IPS-NIHi7 (cell line): ENCODE measurements around the gene DELE1.
"Not testable (repeated sequence)": the region's sequence is repeated elsewhere in the genome, so short reads cannot be mapped to it uniquely, and the experiment has no call there.

Experiments used
- DNase-seq: peaks from one replicate; pipeline ENCODE4 v3.0.0; 2012; ENCODE audit warnings: mixed read lengths; ENCODE audit errors: extremely low spot score

DELE1 gene

DNA sequence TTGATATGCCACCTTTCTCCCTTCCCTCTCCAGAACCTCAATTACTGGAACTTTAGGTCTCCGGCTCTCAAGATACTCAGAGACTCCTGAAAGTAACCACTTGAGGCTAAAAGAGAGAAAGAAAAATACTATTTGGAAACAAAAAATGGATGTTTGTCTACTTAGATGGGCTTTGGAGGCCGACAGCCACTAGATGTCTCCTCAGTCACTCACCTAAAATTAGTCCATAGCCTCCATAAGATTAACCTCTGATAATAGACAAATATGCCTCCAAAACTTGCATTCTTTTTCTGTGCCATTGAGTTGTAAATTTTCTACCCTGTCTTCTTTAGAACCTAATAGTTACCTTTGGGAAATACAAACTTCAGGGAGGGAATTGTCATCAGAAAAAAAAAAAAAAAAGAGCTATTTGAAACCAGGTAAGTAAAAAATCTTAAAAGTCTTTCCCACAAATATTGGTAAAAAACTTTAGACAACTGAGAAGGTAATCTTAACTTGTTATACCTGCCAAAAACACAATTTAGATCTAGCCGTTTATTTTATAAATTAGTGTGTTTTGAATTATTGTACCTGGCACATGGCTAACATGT is 34.3 kb upstream of the DELE1 start:
- DNase-seq: no peak

DNA sequence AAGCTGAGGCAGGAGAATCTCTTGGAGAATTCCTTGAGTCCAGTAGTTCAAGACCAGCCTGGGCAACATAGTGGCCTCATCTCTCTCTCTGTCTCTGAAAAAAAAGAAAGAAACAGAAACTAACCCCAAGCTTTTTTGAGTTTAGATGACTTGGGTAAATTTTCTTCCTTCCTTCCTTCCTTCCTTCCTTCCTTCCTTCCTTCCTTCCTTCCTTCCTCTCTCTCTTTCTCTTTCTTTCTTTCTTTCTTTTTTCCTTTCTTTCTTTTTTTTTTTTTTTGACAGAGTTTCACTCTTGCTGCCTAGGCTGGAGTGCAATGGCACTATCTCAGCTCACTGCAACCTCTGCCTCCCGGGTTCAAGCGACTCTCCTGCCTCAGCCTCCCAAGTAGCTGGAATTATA is 33.2 kb upstream of the DELE1 start:
- not testable (repeated sequence) for DNase-seq

DNA sequence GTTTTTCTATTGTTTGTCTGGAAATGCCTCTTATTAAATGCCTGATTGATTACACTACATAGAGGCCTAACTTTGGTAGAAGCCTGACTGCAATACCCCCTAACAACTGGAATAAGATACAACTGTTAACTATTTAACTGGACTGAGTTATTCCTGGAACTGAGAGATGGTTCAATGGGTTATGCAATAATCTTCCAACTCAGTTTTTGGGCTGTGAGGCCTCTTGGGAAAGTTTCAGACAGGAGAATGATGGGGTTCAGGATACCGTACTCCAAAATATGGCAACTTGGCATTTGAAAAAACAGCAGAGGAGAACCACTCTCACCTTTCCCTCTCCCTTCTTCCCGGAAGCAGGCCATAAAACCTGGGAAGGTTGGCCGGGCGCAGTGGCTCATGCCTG is 26.2 kb upstream of the DELE1 start:
- no peak for DNase-seq

DNA sequence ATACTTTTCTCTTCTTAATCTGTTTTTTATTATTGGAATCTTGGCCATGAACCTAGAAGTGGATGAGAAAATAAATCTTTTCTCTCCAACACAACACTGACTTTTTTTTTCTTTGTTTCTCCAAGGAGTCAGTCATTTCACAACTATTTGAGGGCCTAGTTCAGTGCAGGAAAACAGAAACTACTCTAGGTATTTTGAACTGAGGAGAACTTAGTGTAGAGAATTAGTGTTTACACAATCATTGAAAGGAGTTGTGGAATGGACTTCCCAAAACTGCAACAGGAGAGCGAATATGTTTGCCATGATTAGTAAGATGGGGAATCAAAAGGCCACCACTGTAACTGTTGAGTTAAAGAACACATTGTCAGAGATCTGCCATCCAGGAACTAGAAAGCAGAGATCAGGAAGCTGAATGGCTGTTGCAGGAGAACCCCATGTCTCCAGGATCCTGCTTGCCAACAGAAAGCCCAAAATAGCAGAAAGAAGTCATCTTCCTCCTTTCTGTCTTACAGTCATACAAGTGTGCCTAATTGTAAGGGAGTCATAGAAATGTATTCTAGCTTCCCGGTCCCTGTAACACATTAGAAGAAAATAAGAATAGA is 25.1 kb upstream of the DELE1 start:
- DNase-seq: no peak

DNA sequence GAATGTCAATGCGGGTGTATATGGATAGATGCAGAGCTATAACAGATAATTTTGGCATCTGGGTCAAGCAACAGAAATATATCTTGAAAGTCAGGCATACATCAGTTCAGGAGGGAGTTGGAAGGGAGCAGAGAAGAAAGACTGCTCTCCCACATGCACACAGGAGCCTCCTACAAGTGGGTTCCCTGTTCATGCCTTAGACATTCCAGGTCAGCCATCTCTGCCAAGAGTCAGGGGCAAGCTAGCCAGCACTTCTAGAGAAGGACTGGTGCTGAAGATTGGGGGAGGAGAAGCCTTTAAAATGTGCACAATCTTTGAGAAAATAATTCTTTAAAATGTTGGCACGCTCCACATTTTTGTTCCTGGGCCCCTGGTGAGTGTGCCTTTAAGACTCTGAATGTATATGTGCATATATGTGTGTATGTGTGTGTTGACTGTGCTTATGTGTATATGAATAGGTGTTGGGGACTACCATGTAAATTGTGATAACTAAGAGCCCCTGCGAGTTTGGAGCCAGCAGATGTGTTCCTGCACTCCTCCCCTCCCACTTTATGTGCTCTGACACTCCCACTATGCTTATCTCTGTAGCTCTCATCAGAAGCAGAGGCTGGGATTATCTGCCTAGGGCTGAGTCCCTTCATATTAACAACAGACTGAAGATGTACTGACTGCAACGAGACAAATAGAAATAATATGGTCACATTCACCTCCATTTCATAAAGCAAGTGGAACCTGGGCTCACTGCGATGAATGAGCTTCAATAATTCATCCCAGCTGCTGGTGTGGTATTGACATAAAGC is 21.5 kb upstream of the DELE1 start:
- no peak for DNase-seq

DNA sequence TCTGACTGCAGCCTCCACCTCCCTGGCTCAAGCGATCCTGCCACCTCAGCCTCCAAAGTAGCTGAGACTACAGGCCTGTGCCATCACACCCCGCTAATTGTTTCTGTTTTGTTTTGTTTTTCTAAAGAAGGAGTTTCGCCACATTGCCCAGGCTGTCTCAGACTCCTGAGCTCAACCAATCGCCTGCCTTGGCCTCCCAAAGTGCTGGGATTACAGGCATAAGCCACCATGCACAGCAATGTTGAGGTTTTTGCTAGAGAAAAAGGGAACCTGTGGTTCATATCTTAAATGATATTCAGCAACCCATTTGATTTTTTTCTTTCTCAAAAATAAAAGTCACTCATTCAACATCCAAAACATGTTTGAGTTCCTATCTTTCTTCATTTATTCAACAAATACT is 20.4 kb upstream of the DELE1 start:
- no peak for DNase-seq

DNA sequence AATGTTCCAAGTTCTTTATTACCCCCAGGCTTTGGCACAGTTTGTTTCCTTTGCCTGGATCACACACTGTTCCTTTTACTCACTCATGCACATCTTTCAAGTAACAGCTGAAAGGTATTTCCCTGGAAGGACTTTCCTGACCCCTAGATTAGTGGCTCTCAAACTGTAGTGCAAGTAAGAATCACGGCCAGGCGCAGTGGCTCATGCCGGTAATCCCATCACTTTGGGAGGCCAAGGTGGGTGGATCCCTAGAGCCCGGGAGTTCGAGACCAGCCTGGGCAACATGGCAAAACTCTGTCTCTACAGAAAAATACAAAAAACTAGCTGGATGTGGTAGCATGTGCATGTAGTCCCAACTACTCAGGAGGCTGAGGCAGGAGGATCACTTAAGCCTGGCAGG is 19.1 kb upstream of the DELE1 start:
- DNase-seq: no peak

DNA sequence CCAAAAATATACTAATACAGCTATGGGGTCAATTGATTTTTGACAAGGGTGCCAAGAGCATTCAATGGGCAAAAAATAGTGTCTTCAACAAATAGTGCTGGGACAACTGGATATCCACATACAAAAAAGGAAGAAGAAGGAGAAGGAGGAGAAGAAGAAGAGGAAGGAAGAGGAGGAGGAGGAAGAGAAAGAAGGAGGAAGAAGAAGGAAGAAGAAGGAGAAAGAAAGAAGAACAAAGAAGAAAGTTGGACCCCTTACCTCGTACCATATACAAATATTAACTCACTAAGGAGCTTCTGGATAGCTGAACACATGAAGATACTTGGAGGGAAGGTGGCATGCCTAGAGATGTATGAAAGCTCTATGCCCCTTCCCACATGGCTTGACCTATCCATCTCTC is 17.2 kb upstream of the DELE1 start:
- DNase-seq: no peak

DNA sequence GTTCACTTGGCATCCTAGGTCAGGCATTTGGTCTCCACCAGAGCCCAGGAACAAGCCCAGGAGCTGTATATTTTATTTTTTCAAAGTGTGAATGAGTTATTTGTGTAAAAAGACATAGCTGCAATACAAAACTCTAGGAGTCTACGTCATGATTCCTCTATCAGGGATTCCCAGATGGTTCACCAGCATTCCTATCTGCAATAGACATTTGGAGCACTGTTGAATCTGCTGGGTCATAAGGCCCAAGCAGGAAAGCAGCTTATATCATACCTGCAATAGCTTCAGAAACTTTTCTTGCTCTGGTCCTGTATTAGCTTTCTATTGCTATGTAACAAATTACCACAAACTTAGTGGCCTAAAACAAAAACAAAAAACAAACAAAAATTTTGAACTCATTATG is 16.7 kb upstream of the DELE1 start:
- no peak for DNase-seq

DNA sequence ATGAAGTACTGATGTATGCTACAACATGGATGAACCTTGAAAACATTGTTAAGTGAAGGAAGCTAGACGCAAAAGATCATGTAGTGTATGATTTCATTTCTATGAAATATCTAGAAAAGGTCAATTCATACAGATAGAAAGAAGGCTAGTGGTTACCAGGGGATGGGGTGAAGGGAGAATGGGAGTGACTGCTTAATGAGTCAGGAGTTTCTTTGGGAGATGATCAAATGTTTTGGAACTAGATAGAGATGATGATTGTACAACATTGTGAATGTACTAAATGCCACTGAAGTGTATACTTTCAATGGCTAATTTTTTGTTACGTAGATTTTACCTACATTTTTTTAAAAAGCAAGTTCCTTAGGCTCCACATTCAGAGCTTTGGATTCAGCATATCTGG is 14.9 kb upstream of the DELE1 start:
- no peak for DNase-seq

DNA sequence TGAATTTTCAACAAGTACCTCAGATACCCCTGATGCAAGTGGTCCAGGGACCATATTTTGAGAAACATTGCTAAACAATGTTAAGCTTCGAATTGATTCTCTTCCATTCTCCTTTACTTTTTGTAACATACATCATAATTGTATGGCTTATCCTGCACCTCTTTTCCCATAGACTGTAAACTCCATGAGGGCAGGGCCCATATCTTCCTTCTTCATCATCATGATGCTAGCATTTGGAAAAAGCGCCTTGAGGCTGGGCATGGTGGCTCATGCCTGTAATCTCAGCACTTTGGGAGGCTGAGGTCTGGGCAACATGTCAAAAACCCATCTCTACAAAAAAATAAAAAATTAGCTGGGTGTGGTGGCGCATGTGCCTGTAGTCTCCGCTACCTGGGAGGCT is 14.5 kb upstream of the DELE1 start:
- DNase-seq: no peak

DNA sequence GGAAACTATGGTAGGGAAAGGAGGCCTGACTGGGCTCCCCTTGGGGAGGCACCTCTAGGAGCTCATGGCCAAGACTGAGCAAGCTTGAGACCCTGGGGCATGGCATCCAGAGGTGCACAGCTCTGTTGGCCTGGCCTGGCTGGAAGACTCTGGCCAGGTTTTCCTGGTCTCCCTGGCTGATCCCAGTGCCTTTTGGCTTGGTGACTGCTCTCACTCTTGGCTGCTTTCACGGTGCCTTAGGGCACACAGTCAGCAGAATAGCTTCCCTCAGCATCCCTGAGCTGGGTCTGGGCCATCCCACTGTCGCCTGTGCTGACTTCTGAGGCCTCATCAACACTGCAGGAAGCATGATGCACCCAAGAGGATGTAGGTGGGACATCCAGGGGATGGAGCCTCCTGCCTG is 13.4 kb upstream of the DELE1 start:
- DNase-seq: no peak

DNA sequence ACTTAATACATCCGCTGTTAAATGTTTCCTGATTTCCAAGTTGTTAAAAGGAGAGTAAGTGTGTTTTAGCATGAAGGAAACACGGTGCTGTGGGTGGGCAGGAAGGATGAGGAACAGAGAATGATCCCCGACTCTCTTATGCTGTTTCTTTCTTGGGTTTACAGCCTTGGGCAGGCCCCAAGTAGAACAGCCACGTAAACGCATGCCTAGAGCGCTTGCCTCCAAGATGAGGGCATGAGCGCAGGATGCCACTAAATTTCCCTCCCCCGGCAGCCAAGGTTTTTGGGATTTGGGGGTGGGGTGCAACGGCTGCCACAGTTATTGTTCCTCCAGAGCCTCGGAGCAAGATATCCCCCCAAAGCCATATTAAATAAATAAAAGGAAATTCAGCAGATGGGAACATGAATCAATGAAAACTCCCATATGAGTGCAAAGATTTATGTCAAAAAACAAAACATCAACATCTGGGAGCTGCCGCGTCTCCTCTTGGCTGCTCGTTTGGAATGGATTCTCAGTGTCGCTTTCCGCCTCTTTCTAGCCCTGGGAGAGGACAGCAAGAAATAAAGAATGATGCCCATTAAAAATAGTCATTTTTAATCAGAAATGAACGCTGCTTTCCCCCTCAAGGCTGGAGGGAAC is 10.0 kb upstream of the DELE1 start:
- no peak for DNase-seq

DNA sequence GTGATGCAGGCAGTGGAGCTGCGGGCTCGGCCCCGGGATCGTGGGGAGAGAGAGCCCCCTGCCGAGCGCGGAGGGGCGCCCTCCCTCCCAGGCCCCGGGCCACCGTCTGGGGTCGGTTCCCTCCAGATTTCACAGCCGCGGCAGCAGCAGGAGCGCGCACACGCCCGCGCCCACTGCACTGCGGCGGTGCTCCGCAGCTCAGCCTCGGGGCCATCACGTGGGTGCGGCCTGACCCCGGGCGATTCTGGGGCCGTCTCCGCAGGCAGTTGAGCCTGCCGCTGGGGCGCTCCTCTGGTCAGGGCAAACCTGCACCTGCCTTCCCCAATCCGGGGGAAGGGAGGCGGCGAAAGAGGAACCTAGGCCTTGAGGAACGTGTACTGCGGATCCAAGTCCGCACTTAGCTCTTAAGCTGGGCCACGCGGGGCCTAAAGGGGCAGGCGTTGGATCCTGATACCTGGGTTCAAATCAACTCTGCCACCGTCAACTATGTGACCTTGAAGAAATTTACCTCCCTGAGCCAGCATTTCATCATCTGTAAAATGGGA is 9.4 kb upstream of the DELE1 start:
- DNase-seq: peak; percentile 74

DNA sequence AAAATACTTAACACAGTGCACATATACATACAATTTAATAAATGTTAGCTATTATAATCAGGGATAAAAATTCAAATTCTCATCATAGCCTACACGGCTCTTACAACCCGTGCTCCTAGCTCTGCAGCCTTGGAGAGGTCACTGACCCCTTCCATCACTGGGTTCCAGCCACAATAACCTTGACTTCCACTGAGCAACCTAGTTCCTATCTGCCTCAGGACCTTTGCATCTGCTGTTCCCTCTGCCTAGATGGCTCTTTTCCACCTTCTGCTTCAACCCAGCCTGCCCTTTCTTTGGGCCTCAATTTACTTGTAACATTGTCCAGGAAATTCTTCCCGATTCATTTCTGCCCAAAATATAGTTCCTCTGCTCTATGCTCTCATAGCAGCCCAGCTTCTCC is 8.9 kb upstream of the DELE1 start:
- no peak for DNase-seq

DNA sequence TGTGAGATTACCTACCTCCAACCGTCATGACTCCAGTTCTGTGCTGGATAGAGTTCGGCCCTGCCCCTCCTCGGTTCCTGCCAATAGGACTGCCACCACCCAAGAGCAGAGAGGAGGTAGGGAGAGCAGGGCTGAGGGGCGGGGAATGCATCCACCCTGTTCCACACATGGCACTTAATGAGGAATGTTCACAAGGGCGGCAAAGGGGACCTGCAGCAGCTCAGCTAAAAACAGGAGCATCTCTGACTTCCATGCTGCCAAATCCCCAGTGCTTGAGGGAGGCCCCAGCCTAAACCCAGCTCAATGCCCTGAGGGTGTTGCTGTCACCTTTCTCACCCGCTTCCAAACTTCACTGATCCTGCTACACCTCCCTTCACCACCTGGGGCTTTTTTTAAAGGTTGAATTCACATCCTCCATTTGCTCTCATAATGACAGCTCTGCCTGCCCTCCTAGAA is 7.8 kb upstream of the DELE1 start:
- DNase-seq: peak; percentile 62

DNA sequence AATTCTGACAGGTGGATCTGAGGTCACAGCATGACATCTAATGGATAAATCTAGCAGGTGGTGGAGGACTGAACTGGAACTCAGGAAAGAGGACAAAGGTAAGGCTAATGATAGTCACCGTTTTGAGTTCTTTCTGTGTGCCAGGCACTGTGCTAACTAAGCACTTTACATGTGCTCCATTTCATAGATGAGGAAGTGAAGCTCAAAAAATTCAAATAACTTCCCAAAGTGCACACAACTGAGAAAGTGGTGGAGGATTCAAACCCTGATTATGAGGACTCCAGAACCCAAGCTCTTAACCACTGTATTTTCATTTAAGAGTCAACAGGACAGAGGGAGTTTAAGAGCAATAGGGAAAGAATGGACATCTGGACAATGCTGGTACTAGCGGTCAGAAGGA is 7.1 kb upstream of the DELE1 start:
- no peak for DNase-seq

DNA sequence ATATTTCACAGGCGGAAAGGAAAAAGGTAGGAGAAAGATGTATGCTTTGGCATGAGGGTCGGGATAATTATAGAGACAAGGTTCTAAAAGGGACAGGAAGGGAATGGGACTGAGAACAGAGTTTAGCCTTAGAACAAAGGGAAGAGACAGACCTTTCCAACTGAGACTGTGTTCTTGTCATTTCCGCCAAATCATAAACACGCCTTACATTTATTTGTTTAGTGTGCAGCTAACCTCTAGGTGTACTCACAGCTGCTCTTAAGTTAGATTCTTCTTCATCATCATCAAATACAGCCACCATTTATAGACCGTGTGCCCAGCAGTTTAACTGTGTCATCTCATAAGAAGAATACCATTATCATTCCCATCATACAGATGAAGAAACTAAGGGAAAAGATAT is 5.9 kb upstream of the DELE1 start:
- DNase-seq: no peak

DNA sequence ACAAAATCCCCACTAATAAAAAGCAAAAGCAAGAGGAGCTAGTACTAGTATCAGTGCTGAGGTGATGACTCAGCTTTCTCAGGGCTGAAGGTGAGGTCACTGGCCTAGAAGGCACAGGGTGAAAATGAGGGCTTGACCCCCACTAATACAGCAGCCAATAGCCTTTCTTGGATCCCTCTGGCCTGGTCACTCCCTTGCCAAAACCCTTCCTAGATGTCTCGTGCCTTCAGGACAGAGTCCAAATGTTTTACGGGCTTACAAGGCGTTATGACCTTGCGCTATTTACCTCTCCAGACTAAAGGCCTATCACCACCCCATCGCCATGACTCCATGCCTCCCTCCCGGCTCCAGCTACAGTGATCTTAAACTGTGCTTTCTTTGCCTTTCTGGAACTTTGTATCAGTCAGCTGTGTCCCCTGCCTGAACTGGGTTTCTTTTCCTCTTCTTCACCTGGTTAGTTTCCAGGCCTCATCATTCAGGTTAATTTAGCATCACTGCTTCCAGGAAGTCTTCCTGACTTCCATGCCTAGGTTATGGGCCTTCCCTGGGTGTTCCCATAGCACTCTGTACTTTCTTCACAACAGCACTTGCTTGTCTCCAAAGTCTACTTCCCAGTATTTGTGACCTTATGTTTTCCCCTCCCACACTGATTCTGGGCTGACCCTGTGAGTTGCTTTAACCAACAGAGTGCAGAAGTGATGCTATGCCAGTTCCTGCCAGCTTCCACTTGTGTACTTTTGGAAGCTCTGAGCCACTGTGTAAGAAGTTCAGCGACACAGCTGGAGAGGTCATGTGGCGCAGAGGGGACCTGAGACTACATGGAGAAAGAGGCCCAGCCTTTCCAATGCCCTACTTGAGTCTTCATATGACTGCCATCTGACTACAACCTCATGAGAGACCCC is 4.2 kb upstream of the DELE1 start:
- no peak for DNase-seq

DNA sequence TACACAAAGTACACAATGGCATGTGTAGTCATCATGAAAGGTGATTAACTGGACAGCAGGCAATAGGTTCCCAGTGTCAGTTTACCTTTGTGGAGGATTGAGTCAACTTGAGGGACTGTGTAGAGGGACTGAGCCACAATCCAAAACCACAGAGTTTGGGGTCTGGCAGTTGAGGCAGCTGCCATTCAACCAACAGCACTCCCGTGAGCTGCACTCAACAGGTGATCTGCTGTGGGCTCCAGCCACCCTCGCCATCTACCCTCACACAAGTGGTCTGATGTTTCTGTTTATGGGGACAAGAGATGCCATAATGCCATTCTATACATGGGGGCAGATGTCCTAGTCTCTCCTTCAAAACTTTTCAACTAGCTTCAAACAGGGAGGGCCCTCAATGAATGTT is 2.9 kb upstream of the DELE1 start:
- DNase-seq: no peak

DNA sequence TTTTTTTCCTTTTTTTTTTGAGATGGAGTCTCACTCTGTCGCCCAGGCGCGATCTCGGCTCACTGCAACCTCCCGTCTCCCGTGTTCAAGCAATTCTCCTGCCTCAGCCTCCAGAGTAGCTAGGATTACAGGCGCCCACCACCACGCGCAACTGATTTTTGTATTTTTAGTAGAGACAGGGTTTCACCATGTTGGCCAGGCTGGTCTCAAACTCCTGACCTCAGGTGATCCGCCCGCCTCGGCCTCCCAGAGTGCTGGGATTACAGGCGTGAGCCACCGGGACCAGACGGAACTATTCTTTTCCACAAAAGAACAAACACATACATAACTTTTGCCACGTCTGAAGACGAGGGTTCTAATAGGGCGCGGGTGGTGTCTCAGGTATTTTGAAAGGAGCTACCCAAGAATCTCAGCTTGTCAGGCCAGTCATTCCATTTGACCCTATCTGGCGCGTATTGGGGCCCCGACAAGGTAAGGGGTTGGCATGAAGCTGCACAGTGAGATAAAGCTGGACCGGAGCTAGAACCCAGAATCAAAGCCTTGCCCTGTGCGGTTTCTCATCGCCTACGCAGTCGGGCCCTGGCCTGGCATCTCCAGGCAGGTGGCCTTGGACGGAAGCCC is 734 bp upstream of the DELE1 start:
- not testable (repeated sequence) for DNase-seq
